NCI-H146 (cell line): ENCODE data around the gene FUT8.
A peak's percentile ranks its signal among the peaks of the same experiment; 100 is the strongest.
"Not testable (repeated sequence)": the region's sequence is repeated elsewhere in the genome, so short reads cannot be mapped to it uniquely, and the experiment has no call there.

Experiments used
- DNase-seq: peaks from one replicate; lab custom pipeline; 2025; lab: John Stamatoyannopoulos, UW

Gene FUT8

GRCh38 chr14:65622703-65623102 lies 210.2 kb downstream of the FUT8 start:
- no peak for DNase-seq

- DNase-seq: no peak
Observed at GRCh38 chr14:65623759-65624158, 211.2 kb downstream of the FUT8 start.

- no peak for DNase-seq
Observed at GRCh38 chr14:65627315-65627714, 214.8 kb downstream of the FUT8 start.

GRCh38 chr14:65628664-65629063 lies 216.1 kb downstream of the FUT8 start:
- DNase-seq: no peak

GRCh38 chr14:65631040-65631439 lies 218.5 kb downstream of the FUT8 start:
- peak; percentile 42 for DNase-seq

GRCh38 chr14:65632487-65632886 lies 220.0 kb downstream of the FUT8 start:
- no peak for DNase-seq

GRCh38 chr14:65633666-65634065 lies 221.1 kb downstream of the FUT8 start:
- DNase-seq: not testable (repeated sequence)

- no peak for DNase-seq
Observed at GRCh38 chr14:65637780-65638179, 225.2 kb downstream of the FUT8 start.

GRCh38 chr14:65639216-65639615 lies 226.7 kb downstream of the FUT8 start:
- no peak for DNase-seq

- no peak for DNase-seq
Observed at GRCh38 chr14:65650826-65651225, 238.3 kb downstream of the FUT8 start.

GRCh38 chr14:65656554-65656953 lies 244.0 kb downstream of the FUT8 start:
- DNase-seq: no peak

- no peak for DNase-seq
Observed at GRCh38 chr14:65658202-65658601, 245.7 kb downstream of the FUT8 start.

- DNase-seq: peak; percentile 48
Observed at GRCh38 chr14:65661865-65662264, 249.3 kb downstream of the FUT8 start.

- DNase-seq: no peak
Observed at GRCh38 chr14:65664436-65664835, 251.9 kb downstream of the FUT8 start.

- DNase-seq: no peak
Observed at GRCh38 chr14:65676361-65677014, 264.0 kb downstream of the FUT8 start.

GRCh38 chr14:65685572-65685971 lies 273.0 kb downstream of the FUT8 start:
- DNase-seq: no peak

GRCh38 chr14:65686761-65687160 lies 274.2 kb downstream of the FUT8 start:
- DNase-seq: no peak

GRCh38 chr14:65689070-65689469 lies 276.5 kb downstream of the FUT8 start:
- DNase-seq: no peak

- DNase-seq: not testable (repeated sequence)
Observed at GRCh38 chr14:65692566-65692965, 280.0 kb downstream of the FUT8 start.

GRCh38 chr14:65696801-65697200 lies 284.3 kb downstream of the FUT8 start:
- DNase-seq: no peak

- DNase-seq: no peak
Observed at GRCh38 chr14:65703521-65703920, 291.0 kb downstream of the FUT8 start.

- no peak for DNase-seq
Observed at GRCh38 chr14:65703996-65704395, 291.5 kb downstream of the FUT8 start.

- no peak for DNase-seq
Observed at GRCh38 chr14:65704437-65704836, 291.9 kb downstream of the FUT8 start.

- DNase-seq: no peak
Observed at GRCh38 chr14:65704850-65705249, 292.3 kb downstream of the FUT8 start.
